GM18526 (cell line): Measurements from ENCODE around the gene NOX5.

Source experiments
- POLR2A ChIP-seq: IDR thresholded peaks from 3 replicates; pipeline ENCODE4 v1.6.1; 2011; ENCODE audit not compliant: insufficient read length; ENCODE audit errors: extremely low read depth

The NOX5 gene

DNA sequence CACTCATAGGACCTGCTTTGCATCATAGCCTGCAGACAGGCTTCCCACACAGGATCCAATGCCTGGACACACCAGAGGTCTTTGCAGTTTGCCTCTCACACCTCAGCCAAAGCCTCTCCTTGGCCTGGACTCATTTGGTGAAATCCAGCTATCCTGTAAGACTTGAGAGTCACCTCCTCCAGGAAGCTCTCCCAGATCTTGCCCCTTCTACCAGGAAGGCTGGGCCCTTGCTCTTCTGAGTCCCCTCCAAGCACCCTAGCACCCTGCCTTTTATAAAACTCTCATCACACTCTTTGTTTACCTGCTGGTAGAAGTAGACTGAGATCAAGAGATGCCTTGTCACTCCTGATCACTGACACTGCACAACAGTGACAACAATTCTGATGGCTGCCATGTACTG is 79.1 kb downstream of the NOX5 start:
- no peak for TF ChIP-seq POLR2A

DNA sequence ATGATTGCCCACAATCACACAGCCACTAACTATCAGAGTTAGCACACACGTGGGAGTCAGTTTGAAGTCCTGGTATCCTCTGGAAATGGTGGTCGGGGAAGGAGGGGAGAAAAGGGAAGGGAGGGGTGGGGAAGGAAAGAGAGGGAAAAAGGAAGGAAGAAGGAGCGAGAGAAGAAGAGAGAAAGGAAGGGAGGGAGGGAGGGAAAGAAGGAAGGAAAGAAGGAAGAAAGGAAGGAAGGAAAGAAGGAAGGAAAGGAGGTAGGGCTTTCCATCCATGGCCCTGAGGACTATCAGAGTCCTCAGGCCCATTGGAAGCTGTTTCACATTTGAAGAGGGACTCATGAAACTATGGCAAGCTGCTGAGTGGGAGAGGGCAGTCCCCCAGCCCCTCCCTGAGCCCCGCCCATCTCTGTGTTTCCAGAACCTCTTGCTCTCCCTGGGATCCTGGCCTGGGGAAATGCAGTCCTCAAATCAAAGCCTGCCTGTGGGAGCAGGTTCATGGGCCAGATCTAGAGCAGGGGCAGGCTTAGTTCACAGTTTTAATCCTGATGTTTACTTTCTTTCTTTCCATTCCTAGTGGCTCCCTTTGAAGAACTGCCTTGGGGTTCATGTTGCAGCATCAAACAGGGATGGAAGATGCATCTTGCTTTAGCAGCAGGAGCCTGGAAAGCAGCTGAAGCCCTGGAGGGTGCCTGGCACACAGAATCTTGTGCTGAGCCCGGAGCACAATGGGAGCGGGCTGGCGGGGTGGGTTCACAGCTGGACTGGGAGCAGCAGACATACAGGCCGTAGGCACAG is 79.8 kb downstream of the NOX5 start:
- no peak for TF ChIP-seq POLR2A

DNA sequence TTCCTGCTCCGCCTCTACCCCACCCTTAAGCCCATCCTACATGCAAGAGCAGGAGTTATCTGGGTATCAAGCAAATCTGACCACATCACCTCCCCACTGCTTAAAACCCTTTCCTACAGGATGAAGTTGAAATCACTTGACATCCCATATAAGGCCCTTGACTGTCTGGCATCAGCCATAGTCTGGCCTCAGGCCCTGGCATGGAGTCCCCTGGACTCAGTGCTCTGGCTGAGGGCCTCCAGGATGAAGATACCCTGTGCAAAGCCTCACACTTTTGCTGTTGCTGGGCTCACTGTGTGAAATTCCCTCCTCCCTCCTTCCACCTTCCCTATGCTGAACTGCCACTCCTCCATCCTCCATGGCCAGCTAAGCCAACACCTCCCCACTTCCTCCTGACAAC is 80.8 kb downstream of the NOX5 start:
- no peak for TF ChIP-seq POLR2A

DNA sequence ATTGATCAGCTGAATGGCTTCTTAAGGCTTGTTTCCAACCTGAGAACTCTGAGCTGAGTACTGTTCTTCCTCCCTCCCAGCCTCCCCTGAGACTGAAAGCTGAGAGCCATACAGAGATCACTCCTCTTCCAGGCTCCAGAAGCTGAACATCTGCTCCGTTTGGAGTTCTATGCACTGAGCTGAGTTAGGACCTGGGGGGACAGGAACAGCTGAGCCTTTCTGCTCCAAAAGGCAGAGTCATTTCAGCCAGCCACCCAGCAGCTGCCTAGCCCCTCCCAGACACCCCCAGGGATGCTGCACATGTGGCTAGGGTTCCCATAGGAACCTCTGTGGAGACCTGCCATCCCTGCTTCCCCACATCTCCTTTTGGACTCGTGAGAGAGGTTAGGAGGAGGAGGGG is 81.7 kb downstream of the NOX5 start:
- TF ChIP-seq POLR2A: no peak

DNA sequence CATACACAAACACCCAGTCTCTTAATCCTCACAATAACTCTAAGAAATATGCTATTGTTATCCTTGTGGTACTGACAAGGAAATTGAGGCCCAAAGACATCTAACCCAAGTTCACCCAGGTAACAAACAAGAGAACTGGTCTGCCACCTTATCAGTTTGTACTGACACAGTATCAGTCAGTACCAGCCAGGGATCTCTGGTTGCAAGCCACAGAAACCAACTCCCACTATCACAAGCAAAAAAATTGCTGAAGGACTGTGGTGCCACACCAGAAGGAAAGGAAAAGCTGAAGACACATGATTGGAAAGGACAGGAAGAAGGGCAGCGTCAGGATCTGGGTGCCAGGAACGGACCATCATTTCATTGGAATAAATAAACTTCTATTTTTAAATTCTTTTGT is 82.1 kb downstream of the NOX5 start:
- no peak for TF ChIP-seq POLR2A

DNA sequence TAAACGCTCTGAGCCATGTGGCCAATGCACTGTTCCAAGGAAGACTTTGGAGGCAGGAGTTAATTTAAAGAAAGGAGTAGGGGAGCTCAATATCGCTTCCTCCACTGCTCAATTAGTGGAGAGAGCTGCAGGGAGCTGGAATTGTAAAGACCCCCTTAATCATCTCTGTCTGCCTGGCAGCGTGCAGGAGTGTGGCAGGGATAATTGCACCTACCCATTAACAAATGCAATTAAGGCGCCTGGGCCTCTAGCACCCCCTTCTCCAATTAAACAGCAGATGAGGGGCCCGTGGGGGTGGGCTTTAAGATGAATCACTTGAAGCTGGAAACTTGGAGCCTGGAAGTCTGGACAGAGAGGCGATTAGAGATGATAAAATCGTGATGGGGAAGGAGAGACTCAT is 84.3 kb downstream of the NOX5 start:
- TF ChIP-seq POLR2A: no peak

DNA sequence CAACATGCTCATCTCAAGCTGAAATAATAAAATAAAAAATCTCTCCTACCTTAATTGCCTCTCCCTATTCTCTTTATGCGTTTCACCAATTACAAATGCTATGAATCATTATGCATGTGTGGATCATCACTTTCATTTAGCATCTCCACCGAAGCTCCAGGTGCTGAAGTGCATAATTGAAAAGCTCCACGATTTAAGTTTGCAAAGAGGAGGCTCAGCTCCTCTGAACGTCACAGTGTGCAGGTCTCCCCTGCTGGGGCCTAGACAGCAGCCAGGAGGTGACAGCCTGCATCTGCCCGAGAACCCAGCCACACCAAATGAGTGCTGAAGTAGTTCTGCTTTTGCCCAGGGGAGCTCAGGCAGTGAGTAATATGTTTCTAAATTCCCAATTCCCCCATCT is 85.4 kb downstream of the NOX5 start:
- no peak for TF ChIP-seq POLR2A

DNA sequence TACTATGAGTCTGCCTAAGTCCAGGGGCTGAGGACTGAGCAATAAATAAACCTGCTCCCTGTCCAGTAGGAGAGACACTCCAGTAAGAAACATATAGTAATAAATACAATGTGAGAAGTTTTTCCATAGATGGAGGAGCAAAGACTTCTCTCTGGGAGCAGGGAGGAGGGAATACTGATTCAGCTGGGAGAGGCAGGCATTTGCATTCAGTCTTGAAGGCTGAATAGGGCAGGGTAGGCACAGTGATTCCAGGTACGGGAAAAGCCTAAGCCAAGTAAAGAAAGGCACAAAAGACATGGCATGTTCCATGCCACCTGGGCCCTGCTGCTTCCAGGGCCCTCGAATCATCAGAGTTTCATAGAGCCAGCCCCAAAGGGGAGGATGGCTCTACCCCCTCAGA is 86.3 kb downstream of the NOX5 start:
- no peak for TF ChIP-seq POLR2A

DNA sequence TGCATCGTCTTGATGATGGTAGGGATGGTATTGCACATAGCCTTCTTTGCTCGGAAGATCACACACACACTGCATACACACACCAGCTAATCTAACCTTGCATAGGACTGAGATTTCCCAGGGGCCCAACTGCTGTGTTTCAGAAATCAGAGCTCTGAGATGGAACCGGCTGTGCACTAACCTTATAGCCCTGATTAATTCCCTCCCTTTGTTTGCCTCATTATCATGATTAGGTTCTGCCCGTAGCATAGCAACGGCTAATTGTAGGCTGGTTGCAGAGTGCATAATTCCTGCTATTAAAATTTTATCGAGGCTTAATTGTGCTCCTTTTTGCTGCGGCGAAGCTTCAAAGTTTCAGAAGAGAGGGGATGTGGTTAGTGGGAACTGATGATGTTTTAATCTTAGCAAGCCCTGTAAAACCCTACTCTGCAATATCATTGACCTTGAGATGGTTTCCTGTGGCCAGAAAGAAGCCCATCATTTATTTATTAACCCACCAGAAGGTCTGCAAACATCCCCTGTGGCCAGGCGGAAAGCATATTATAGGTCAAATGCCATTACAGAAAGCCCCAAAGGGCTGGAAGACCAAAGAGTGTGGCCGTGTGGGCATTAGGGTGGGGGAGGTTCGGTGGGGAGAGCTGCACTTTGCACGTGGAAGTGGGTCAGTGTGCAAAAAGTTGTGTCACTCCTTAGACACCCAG is 89.7 kb downstream of the NOX5 start:
- no peak for TF ChIP-seq POLR2A

DNA sequence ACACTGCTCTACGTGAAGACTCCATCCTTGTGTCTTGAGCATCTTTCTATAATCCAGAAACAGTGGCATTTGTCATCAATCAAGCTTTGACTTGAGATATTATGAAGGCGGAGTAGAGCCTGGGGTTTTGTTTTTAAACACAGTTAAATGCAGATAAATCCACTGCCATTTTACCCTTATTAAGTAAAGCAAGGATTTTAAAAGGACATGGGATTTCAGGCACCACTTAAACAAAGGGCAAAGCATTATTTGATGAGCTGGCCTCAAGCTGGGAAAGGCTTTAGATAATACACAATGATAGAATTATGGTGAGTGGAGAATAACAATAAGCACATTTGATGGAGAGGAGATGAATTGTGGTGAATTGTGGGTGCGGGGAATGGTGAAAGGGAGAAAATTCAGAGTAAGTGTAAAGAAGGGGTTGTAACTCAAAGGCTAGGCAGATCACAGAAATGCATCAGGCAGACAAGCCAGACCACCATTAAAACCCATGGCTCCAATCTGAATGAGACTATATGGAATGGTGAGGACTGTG is 91.0 kb downstream of the NOX5 start:
- no peak for TF ChIP-seq POLR2A

DNA sequence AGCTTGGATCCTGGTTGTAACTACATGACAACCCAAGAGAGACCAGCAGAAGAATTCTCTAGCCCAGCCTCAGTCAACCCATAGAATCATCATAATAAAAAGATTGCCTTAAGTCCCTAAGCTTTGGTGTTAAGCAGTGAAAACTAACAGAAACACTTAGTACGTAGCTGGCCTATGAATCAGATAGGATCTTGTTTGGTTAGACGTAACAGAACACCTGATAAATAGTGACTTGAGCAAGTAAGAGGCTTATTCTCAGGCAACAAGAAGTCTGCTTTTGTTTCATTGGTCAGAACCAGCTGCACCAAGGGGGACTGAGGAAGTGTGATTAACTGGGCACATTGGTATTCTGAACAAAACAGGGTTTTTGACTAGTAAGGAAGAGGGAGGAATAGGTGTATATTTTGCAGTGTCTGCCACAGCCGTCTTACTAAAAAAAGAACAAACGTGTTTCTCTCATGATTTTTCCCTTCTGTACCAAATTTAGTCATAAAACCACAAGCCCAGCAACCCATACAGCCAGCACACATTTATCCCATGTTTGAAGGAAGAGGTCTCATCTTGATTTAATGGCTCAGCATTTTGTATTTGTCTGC is 92.6 kb downstream of the NOX5 start:
- no peak for TF ChIP-seq POLR2A
